Loucy (cell line): ENCODE measurements around the gene ZSWIM4.

Experiments used
- H2AFZ ChIP-seq: fragments of 200-600 bp; sonication (generic); 2 replicates; pipeline ENCODE4 v1.6.0; 2016; ENCODE audit warnings: antibody characterized with exemption, mild to moderate bottlenecking, low read length, moderate library complexity
- H3F3A ChIP-seq: fragments of 200-600 bp; 2 replicates; pipeline ENCODE4 v1.6.0; 2016; ENCODE audit warnings: antibody characterized with exemption, low read depth, mild to moderate bottlenecking
- H3K27me3 ChIP-seq: fragments of 200-600 bp; sonication (generic); 2 replicates; pipeline ENCODE4 v1.6.1; 2014; ENCODE audit warnings: low read length, mild to moderate bottlenecking; ENCODE audit not compliant: insufficient read depth, poor library complexity, severe bottlenecking
- H3K36me3 ChIP-seq: fragments of 200-600 bp; sonication (generic); 2 replicates; pipeline ENCODE4 v1.6.1; 2016; ENCODE audit warnings: low read length; ENCODE audit not compliant: insufficient read depth
- H3K4me1 ChIP-seq: fragments of 200-600 bp; sonication (generic); 2 replicates; pipeline ENCODE4 v1.5.1; 2014; ENCODE audit warnings: low read length, mild to moderate bottlenecking; ENCODE audit not compliant: insufficient read depth, poor library complexity, severe bottlenecking
- H3K4me2 ChIP-seq: fragments of 200-600 bp; sonication (generic); 2 replicates; pipeline ENCODE4 v1.6.0; 2014; ENCODE audit warnings: antibody characterized with exemption, low read length, low read depth, mild to moderate bottlenecking; ENCODE audit not compliant: poor library complexity, severe bottlenecking
- H3K4me3 ChIP-seq: fragments of 200-600 bp; sonication (generic); 2 replicates; pipeline ENCODE4 v1.5.1; 2014; ENCODE audit warnings: low read length, mild to moderate bottlenecking, mixed read lengths; ENCODE audit not compliant: poor library complexity, severe bottlenecking
- H3K79me2 ChIP-seq: fragments of 200-600 bp; sonication (generic); 2 replicates; pipeline ENCODE4 v1.6.1; 2014; ENCODE audit warnings: low read length; ENCODE audit not compliant: insufficient read depth
- H3K9ac ChIP-seq: fragments of 200-600 bp; sonication (generic); 2 replicates; pipeline ENCODE4 v1.6.0; 2014; ENCODE audit warnings: mild to moderate bottlenecking, low read depth, low read length, moderate library complexity; ENCODE audit not compliant: poor library complexity, severe bottlenecking
- H3K9me2 ChIP-seq: fragments of 200-600 bp; sonication (generic); replicated peaks from 2 replicates; pipeline ENCODE4 v1.6.1; 2016; ENCODE audit warnings: low read depth, low read length, mixed read lengths
- H3K9me3 ChIP-seq: fragments of 200-600 bp; sonication (generic); 2 replicates; pipeline ENCODE4 v1.6.1; 2014; ENCODE audit warnings: mild to moderate bottlenecking, antibody characterized with exemption, low read length, low read depth; ENCODE audit not compliant: insufficient read depth
- H4K20me1 ChIP-seq: fragments of 200-600 bp; sonication (generic); 2 replicates; pipeline ENCODE4 v1.6.0; 2014; ENCODE audit warnings: antibody characterized with exemption, low read length, mild to moderate bottlenecking; ENCODE audit not compliant: insufficient read depth, poor library complexity, severe bottlenecking
- EZH2phosphoT487 ChIP-seq: fragments of 200-600 bp; IDR thresholded peaks from 2 replicates; pipeline ENCODE4 v1.6.1; 2018; ENCODE audit warnings: antibody characterized with exemption, mild to moderate bottlenecking, moderate library complexity, borderline replicate concordance
- TF ChIP-seq, protein P1 (sequence below): fragments of 200-600 bp; sonication (generic); conservative IDR thresholded peaks from 2 replicates; pipeline ENCODE4 v1.5.1; 2014; ENCODE audit warnings: mild to moderate bottlenecking, antibody characterized with exemption, low read length

The ZSWIM4 gene

DNA sequence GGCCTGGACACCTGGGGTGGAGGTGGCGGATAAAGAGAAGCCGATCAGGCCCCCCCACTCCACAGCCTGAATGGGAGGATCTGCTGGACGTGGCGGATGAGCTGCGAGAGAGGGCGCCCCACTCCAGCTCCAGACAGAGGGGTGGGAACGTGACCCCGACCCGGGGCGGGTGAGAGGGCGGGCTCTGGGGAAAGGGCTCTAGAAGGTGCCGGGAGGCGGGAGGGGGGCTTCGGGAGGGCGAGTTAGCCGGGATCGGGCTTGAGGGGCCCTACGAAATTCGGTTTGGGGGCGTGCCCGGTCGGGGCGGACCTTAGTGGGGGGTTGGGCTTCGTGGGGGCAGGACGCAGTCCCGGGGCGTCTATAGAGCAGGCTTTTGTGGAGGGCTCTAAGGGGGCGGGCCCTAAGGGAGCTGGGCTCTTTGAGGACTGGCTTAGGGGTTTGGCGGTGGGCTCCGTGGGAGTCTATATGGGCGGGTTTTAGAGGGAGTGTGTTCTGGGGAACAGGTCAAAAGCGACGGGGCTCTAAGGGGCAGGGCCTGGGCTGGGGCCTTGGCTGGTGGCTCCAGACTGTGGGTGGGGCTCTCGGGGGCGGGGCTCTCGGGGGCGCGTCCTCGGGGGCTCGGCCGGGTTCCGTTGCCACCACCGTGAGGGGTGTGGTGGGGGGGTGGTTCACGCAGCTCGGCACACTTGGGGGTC lies 77.6 kb downstream of the ZSWIM4 start:
- Histone ChIP-seq H3K9ac (no peak overlapping the region), H3K9me2 (no peaks in the 10 kb centered on the region), H3K79me2 (peaks cover 45% of the 10 kb centered on the region; the same call in 1 of the 2 replicates), H3K4me1 (peaks cover 5% of the 10 kb centered on the region), H2AFZ (no peak overlapping the region), H3F3A (no peaks in the 10 kb centered on the region), H3K36me3 (no peaks in the 10 kb centered on the region; the same call in 1 of the 2 replicates), H3K4me2 (no peak overlapping the region), H3K9me3 (no peaks in the 10 kb centered on the region), H3K4me3 (no peak overlapping the region), H3K27me3 (no peaks in the 10 kb centered on the region), H4K20me1 (peaks cover 7% of the 10 kb centered on the region)
- TF ChIP-seq EZH2phosphoT487: no peak
- TF ChIP-seq, protein P1, sequence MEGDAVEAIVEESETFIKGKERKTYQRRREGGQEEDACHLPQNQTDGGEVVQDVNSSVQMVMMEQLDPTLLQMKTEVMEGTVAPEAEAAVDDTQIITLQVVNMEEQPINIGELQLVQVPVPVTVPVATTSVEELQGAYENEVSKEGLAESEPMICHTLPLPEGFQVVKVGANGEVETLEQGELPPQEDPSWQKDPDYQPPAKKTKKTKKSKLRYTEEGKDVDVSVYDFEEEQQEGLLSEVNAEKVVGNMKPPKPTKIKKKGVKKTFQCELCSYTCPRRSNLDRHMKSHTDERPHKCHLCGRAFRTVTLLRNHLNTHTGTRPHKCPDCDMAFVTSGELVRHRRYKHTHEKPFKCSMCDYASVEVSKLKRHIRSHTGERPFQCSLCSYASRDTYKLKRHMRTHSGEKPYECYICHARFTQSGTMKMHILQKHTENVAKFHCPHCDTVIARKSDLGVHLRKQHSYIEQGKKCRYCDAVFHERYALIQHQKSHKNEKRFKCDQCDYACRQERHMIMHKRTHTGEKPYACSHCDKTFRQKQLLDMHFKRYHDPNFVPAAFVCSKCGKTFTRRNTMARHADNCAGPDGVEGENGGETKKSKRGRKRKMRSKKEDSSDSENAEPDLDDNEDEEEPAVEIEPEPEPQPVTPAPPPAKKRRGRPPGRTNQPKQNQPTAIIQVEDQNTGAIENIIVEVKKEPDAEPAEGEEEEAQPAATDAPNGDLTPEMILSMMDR: no peak

DNA sequence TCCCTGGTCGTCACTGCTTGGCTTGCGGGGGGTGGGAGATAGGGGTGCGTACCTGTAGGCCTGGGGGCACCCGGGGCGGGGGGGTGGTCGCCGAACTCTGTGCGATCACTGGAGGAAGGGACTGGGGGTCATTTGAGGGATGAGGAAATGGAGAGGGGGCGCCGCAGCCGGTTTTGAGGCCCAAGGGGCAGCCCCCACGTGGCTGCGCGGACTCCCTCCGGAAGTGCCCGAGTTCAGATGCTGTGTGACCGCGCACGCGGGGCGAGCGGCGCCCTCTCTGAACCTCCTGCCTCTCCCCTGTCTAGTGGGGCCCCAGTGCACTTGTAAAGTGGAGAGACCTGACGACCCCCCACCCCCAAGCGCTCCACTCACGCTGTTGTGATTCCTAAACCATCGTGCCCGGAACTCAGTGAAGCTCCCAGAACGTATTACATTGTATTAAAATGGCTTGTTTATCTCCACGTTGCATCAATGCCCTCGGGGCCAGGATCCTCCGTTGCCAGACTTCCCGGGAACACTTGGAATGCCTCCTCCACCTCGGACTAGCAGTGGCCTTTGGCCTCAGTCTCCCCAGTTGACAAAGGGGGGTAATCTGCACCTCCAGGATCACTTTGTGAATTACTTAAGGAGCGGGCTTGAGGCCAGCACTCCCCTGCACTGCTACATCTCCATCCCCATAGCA lies 78.7 kb downstream of the ZSWIM4 start:
- Histone ChIP-seq H3K9me3 (no peaks in the 10 kb centered on the region), H3K79me2 (peaks cover 34% of the 10 kb centered on the region; the same call in 1 of the 2 replicates), H3K4me3 (no peak overlapping the region), H2AFZ (no peak overlapping the region), H3K36me3 (no peaks in the 10 kb centered on the region; the same call in 1 of the 2 replicates), H3K4me2 (no peak overlapping the region), H3K9me2 (no peaks in the 10 kb centered on the region), H3K9ac (no peak overlapping the region), H3F3A (no peaks in the 10 kb centered on the region), H3K27me3 (no peaks in the 10 kb centered on the region), H3K4me1 (no peaks in the 10 kb centered on the region), H4K20me1 (peaks cover 7% of the 10 kb centered on the region)
- TF ChIP-seq, protein P1: no peak

DNA sequence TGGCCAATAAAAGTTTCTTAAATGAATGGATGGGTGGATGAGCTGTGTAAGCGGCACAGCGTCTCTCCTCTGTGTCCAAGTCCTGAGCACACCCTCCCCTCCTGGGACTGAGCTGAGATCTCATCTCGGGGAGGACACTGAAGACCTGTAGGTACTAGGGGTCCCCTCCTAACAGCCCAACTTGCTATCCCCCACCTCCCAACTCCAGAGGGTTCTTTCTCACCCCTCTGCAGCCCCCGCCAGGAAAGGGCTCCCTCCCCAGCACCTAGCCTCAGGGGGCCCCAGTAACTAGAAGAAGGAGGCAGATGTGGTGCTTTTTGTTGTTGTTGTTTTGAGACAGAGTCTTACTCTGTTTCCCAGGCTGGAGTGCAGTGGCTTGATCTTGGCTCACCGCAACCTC lies 80.6 kb downstream of the ZSWIM4 start:
- TF ChIP-seq EZH2phosphoT487: no peak
- TF ChIP-seq, protein P1: no peak
- Histone ChIP-seq H3K9me2 (no peaks in the 10 kb centered on the region), H3K79me2 (peaks cover 17% of the 10 kb centered on the region; the same call in 1 of the 2 replicates), H3K4me2 (no peak overlapping the region), H3K36me3 (no peaks in the 10 kb centered on the region; the same call in 1 of the 2 replicates), H4K20me1 (peaks cover 7% of the 10 kb centered on the region), H3K27me3 (no peaks in the 10 kb centered on the region), H3K4me1 (peaks cover 6% of the 10 kb centered on the region), H3F3A (no peaks in the 10 kb centered on the region), H3K4me3 (no peak overlapping the region), H3K9ac (no peak overlapping the region), H2AFZ (no peak overlapping the region), H3K9me3 (no peaks in the 10 kb centered on the region)
